VCaP (cell line): ENCODE data around the gene ADGRL2.

Experiments
- H3K27ac ChIP-seq: fragments of 450-650 bp; 2 replicates; pipeline ENCODE4 v1.5.1; 2017
- CTCF ChIP-seq: fragments of 450-650 bp; conservative IDR thresholded peaks from 2 replicates; pipeline ENCODE4 v1.5.1; 2017; ENCODE audit warnings: mild to moderate bottlenecking, moderate library complexity

ADGRL2 gene

GRCh38 chr1:81775510-81775909 lies 25.2 kb upstream of the ADGRL2 start:
- H3K27ac ChIP-seq: no peak overlapping the region
- TF ChIP-seq CTCF: no peak

GRCh38 chr1:81780705-81781454 lies 19.9 kb upstream of the ADGRL2 start:
- no peak for TF ChIP-seq CTCF
- peak overlapping the region; percentile 7; the same call in 1 of the 2 replicates for H3K27ac ChIP-seq

GRCh38 chr1:81781749-81782148 lies 19.0 kb upstream of the ADGRL2 start:
- no peak for TF ChIP-seq CTCF
- no peak overlapping the region for H3K27ac ChIP-seq

- H3K27ac ChIP-seq: no peak overlapping the region
- TF ChIP-seq CTCF: no peak
Observed at GRCh38 chr1:81792184-81792583, 8.6 kb upstream of the ADGRL2 start.

GRCh38 chr1:81797701-81798100 lies 3.0 kb upstream of the ADGRL2 start:
- no peak overlapping the region for H3K27ac ChIP-seq
- no peak for TF ChIP-seq CTCF

- TF ChIP-seq CTCF: no peak
- peak overlapping the region; percentile 89 for H3K27ac ChIP-seq
Observed at GRCh38 chr1:81799939-81800694, 617 bp upstream of the ADGRL2 start.

GRCh38 chr1:81801651-81802456 lies 1.1 kb downstream of the ADGRL2 start:
- TF ChIP-seq CTCF: no peak
- peak overlapping the region; percentile 89 for H3K27ac ChIP-seq
